ENCODE data around the gene TEX9.

The TEX9 gene

DNA sequence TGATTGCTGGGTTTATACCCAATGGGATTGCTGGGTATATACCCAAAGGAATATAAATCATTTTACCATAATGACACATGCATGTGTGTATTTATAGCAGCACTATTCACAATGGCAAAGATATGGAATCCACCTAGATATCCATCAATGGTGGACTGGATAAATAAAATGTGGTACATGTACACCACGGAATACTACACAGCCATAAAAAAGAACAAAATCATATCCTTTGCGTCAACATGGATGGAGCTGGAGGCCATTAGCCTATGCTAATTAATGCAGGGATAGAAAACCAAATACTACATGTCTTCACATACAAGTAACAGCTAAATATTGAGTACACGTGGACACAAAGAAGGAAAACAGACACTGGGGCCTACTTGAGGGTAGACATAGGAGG lies 77.1 kb downstream of the TEX9 start:
- TF ChIP-seq, protein P1, sequence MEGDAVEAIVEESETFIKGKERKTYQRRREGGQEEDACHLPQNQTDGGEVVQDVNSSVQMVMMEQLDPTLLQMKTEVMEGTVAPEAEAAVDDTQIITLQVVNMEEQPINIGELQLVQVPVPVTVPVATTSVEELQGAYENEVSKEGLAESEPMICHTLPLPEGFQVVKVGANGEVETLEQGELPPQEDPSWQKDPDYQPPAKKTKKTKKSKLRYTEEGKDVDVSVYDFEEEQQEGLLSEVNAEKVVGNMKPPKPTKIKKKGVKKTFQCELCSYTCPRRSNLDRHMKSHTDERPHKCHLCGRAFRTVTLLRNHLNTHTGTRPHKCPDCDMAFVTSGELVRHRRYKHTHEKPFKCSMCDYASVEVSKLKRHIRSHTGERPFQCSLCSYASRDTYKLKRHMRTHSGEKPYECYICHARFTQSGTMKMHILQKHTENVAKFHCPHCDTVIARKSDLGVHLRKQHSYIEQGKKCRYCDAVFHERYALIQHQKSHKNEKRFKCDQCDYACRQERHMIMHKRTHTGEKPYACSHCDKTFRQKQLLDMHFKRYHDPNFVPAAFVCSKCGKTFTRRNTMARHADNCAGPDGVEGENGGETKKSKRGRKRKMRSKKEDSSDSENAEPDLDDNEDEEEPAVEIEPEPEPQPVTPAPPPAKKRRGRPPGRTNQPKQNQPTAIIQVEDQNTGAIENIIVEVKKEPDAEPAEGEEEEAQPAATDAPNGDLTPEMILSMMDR (IDR thresholded peaks at IDR 0.05; ENCODE audit: low read depth, low read length): no peak
- no peak overlapping the region for H3K4me3 ChIP-seq (ENCODE audit: low read depth, low read length)

DNA sequence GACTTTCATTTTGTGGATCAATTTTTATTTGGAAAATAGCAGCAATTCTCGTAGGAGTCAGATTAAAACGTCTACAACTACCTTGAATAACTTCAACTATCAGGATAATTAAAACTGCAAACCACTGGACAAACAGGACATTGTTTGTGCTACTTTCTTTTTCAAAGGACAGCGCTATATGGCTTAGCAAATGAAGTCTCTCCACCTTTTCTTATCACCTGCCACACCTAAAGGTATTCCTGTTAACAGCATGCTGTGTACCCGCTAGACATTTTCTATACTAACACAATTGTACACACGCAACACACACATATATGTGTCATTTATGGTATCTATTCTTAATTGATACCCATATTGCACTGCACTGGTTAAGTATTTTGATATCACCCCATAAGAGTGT lies 80.5 kb downstream of the TEX9 start:
- no peak overlapping the region for H3K4me3 ChIP-seq (ENCODE audit: low read depth, low read length)
- TF ChIP-seq, protein P1 (IDR thresholded peaks at IDR 0.05; ENCODE audit: low read depth, low read length): no peak

DNA sequence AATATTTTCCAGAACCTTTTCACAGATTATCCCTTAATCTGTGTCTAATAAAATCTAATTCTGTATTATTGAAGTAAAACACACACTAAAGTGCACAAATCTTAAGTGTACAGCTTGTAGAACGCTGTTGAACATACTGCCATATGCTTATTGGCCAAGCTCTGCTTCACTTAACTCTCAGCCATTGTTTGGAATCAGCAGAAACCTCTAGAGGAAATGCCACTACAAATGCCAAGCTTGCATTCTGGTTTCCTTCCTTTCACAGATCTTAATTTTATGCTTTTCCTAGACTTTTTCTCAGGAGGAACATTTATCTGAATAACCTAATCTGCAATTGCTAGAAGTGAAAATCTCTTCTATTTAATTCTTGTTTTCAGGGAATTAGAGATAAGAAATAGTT lies 89.6 kb downstream of the TEX9 start:
- TF ChIP-seq, protein P1 (IDR thresholded peaks at IDR 0.05; ENCODE audit: low read depth, low read length): no peak

DNA sequence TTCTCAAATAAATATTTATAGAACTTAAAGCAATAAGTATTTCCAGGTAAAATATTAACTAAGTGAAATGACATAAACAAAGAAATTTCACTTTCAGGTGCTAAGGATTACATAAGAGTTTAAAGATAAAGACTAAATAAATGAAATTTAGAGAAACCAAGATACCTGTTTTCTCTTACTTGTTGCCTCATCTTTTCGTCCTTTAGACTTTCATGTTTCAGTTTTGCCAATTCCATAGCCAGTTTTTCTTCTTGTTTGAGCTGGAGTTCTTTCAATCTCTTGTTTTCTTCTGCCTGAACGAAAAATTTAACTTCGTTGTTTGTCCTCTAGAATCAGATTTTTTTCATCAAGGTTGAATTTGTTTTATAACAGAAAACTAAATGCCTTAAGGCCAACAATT lies 91.0 kb downstream of the TEX9 start:
- TF ChIP-seq, protein P1 (IDR thresholded peaks at IDR 0.05; ENCODE audit: low read depth, low read length): no peak
- no peak overlapping the region for H3K4me3 ChIP-seq (ENCODE audit: low read depth, low read length)

More for the DNA sequence above, 89.6 kb downstream of the TEX9 start:
- H3K4me3 ChIP-seq (ENCODE audit: low read depth, low read length): no peak overlapping the region

DNA sequence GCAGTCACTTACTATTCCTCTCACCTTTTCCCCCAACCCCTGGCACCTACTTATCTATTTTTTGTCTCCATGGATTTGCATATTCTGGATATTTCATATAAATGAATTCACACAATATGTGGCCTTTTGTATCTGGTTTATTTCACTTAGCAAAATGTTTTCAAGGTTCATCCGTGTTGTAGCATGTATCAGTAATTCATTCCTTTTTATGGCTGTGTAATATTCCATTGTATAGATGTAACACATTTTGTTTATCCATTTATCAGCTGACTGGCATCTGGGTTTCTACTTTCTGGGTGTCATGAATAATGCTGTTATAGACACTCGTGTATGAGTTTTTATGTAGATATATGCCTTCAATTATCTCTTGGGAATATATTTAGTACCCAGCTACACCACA lies 93.9 kb downstream of the TEX9 start:
- H3K4me3 ChIP-seq (ENCODE audit: low read depth, low read length): no peak overlapping the region
- TF ChIP-seq, protein P1 (IDR thresholded peaks at IDR 0.05; ENCODE audit: low read depth, low read length): no peak

DNA sequence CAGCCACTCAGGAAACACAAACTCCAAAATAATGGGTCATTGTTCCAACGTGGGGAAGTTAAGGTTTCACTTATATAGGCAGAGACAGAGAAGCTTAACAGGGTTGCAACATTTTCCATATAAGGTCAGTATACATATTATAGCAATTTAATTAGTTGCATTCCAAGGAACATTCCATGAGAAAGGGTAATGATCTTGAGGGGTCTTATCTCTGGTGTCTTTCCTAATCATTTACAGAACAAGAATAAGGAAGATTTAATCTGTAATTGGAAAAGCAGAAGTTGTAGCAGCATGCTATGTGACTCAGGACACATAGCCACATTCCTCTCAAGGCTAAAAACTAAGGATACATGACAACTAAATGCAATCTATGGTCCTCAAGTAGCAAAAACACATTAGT lies 94.8 kb downstream of the TEX9 start:
- TF ChIP-seq, protein P1 (IDR thresholded peaks at IDR 0.05; ENCODE audit: low read depth, low read length): no peak

DNA sequence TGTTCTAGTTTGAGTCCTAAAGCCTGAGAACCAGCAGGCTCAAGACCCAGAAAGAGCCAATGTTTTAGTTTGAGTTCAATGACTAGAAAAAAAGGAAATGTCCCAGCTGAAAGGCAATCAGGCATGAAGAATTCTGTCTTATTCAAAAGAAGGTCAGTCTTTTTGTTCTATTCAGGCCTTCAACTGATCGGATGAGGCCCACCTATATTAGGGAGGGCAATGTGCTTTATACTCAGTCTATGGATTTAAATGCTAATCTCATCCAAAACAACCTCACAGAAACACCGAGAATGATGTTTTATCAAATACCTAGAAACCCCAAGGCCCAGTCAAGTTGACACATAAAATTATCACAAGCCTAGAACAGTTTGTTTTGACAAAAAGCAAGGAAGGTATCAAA lies 95.7 kb downstream of the TEX9 start:
- TF ChIP-seq, protein P1 (IDR thresholded peaks at IDR 0.05; ENCODE audit: low read depth, low read length): no peak
- H3K4me3 ChIP-seq (ENCODE audit: low read depth, low read length): no peak overlapping the region

More for the DNA sequence above, 94.8 kb downstream of the TEX9 start:
- no peak overlapping the region for H3K4me3 ChIP-seq (ENCODE audit: low read depth, low read length)
